GM18502 (cell line): ENCODE measurements around the gene TCP10L.
"Not testable (repeated sequence)": the region's sequence is repeated elsewhere in the genome, so short reads cannot be mapped to it uniquely, and the experiment has no call there.

Source experiments
- ATAC-seq: cut with Tn5 transposase; IDR thresholded peaks from one replicate; pipeline ENCODE4 v1.9.1; 2021; ENCODE audit warnings: mild to moderate bottlenecking; ENCODE audit not compliant: unreplicated experiment, poor library complexity

Gene TCP10L

GRCh38 chr21:32559006-32559610, 26.2 kb downstream of the TCP10L start:
- ATAC-seq: no peak

GRCh38 chr21:32558106-32558505, 27.2 kb downstream of the TCP10L start:
- ATAC-seq: no peak

GRCh38 chr21:32554832-32555638, 30.3 kb downstream of the TCP10L start:
- no peak for ATAC-seq

GRCh38 chr21:32549886-32550285, 35.4 kb downstream of the TCP10L start:
- ATAC-seq: no peak

DNA sequence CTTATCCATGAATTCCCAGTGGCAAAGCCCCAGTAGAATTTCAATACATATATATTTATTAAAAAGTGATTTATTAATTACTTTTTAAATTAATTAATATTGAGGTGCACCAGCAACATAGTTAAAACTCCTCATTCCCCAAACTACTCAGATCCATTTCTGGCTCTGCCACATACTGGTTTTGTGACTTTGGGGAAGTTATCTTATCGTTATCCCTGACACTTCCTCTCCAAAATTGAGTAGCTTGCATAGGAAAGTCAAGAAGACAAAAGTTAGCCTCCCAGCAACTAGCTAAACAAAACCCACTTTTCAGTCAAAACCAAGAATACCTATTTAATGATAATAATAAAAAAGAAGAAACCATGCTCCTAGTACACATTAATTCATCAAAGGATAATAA, 35.9 kb downstream of the TCP10L start:
- ATAC-seq: no peak

- ATAC-seq: no peak
These were observed 36.3 kb downstream of the TCP10L start for GRCh38 chr21:32548978-32549377.

- ATAC-seq: no peak
These were observed 38.3 kb downstream of the TCP10L start for GRCh38 chr21:32547018-32547417.

DNA sequence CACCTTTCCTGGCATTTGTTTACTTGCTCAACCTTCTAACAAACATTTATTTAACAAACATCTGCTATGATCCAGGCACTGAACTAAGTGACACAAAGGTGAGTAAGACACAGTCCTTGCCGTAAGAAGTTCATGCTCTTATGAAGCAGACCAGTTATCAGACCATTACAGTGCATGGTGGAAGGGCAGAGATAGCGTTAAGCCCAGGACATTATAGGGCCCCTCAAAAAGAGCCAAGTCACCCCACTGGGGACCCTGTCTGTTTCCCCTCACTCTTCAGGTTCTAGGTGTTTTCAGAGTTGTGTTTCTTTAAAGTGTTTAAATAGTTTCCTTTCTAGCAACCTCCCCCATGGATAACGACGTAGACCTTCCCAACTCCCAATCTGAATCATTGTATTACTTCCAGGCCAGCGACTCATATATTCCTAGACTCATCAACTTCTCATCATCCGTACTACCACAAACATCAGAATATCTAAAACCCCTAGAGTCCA, 39.3 kb downstream of the TCP10L start:
- ATAC-seq: no peak

DNA sequence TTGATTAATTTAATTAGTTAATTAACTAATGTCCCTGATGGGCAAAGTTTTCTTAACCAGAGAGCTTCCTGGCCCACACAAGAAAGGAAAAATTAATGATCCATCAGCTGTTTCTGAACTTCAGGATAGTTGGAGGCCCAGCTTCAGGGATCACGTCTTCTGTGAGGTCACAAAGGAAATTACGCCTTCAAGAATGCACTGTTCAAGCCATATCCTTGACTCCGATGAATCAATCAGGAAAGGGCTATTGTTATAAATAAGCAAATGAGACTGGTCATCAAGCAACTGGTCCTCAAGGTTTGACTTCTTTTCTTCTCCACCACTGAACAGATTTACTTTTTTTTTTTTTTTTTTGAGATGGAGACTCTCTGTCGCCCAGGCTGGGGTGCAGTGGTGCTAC, 40.6 kb downstream of the TCP10L start:
- ATAC-seq: no peak

DNA sequence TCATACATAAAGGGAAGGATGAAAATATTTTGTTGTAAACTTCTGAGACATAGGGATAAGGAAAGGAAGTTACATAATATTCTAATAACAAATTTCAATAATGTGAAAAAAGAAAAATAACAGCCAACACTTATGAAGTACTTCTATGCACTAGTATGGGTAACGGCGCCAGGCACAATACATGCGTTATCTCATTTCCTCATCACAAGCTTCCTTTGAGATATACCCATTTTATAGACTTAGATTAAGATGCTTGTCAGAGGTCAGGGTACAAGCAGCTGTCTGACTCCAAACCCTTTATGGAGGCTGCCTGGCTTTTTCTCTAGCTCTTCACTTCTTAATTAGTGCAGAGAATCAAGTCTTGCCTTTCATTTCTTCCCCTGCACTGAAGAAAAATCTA, 41.3 kb downstream of the TCP10L start:
- ATAC-seq: no peak

GRCh38 chr21:32543056-32543455, 42.3 kb downstream of the TCP10L start:
- ATAC-seq: not testable (repeated sequence)

GRCh38 chr21:32539378-32539777, 45.9 kb downstream of the TCP10L start:
- no peak for ATAC-seq

DNA sequence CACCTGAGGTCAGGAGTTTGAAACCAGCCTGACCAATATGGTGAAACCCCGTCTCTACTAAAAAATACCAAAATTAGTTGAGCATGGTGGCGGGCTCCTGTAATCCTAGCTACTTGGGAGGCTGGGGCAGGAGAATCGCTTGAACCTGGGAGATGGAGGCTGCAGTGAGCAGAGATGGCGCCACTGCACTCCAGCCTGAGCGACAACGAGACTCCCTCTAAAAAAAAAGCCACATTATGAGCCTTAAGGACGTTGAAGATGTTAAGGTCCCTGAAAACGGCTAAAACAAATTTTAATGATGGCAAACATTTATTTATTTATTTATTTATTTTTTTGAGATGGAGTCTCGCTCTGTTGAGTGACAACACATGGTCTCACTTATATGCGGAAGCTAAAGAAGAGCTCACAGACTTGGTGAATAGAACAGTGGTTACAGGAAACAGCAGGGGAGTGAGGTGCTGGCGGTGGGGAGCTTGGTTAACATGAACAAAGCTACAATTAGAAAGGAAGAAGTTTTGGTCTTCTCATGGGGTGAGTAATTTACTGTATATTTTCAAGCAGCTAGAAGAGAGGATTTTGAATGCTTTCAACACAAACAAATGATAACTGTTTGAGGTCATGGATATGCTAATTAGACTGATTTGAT, 47.1 kb downstream of the TCP10L start:
- no peak for ATAC-seq

DNA sequence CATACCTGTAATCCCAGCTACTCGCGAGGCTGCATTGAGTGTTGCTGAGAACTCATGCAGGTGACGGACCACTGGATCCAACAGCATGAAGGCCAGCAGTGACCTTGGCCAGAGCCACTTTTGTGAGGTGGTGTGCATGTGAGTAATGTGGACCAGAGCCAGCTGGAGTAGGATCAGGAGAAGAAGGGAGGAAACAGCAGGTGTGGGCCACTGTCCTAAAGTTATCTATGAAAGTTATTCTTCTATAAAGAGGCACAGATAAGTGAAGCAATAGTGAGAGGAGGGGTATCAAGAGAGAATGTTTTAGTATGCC, 47.8 kb downstream of the TCP10L start:
- ATAC-seq: no peak

GRCh38 chr21:32535612-32536011, 49.7 kb downstream of the TCP10L start:
- no peak for ATAC-seq

- ATAC-seq: no peak
These were observed 51.2 kb downstream of the TCP10L start for GRCh38 chr21:32534113-32534512.

- no peak for ATAC-seq
These were observed 51.7 kb downstream of the TCP10L start for GRCh38 chr21:32533611-32534010.

GRCh38 chr21:32533053-32533452, 52.3 kb downstream of the TCP10L start:
- no peak for ATAC-seq

GRCh38 chr21:32532636-32533035, 52.7 kb downstream of the TCP10L start:
- no peak for ATAC-seq

DNA sequence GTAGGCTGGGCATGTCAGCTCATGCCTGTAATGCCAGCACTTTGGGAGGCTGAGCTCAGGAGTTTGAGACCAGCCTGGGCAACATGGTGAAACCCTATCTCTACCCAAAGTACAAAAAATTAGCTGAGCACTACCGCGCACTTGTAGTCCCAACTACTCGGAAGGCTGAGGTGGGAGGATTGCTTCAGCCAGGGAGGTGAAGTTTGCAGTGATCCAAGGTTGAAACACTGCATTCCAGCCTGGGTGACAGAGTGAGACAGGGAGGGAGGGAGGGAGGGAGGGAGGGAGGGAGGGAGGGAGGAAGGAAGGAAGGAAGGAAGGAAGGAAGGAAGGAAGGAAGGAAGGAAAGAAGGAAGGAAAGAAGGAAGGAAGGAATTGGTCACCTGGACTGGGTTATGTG, 53.8 kb downstream of the TCP10L start:
- ATAC-seq: not testable (repeated sequence)

- not testable (repeated sequence) for ATAC-seq
These were observed 54.5 kb downstream of the TCP10L start for GRCh38 chr21:32530809-32531208.
